GM12865 (cell line): ENCODE results near the gene DSTYK.

ENCODE experiments used
- DNase-seq: peaks from one replicate; pipeline ENCODE4 v3.0.0; 2010; ENCODE audit warnings: low read depth
- H3K4me3 ChIP-seq: 2 replicates; pipeline ENCODE4 v1.5.1; 2011; ENCODE audit warnings: mild to moderate bottlenecking, low read depth, low read length, control low read depth
- TF ChIP-seq, protein P1 (sequence below): IDR thresholded peaks from 2 replicates; pipeline ENCODE4 v1.5.1; 2011; ENCODE audit warnings: low read length, control low read depth, low read depth, inconsistent platforms; ENCODE audit not compliant: insufficient read depth; ENCODE audit errors: missing control alignments

Gene DSTYK

GRCh38 chr1:205095422-205095821 lies 116.1 kb downstream of the DSTYK start:
- no peak overlapping the region for H3K4me3 ChIP-seq
- TF ChIP-seq, protein P1, sequence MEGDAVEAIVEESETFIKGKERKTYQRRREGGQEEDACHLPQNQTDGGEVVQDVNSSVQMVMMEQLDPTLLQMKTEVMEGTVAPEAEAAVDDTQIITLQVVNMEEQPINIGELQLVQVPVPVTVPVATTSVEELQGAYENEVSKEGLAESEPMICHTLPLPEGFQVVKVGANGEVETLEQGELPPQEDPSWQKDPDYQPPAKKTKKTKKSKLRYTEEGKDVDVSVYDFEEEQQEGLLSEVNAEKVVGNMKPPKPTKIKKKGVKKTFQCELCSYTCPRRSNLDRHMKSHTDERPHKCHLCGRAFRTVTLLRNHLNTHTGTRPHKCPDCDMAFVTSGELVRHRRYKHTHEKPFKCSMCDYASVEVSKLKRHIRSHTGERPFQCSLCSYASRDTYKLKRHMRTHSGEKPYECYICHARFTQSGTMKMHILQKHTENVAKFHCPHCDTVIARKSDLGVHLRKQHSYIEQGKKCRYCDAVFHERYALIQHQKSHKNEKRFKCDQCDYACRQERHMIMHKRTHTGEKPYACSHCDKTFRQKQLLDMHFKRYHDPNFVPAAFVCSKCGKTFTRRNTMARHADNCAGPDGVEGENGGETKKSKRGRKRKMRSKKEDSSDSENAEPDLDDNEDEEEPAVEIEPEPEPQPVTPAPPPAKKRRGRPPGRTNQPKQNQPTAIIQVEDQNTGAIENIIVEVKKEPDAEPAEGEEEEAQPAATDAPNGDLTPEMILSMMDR = no peak
- DNase-seq = no peak
